CD4-positive, alpha-beta T cell treated with Interleukin-4 for 1 hour (primary cell): ENCODE measurements around the gene DNAJC27.

Experiments
- DNase-seq, 2 donors: peaks; one replicate each; pipeline ENCODE4 v3.0.0-alpha.2; 2020 to 2022

Gene DNAJC27

DNA sequence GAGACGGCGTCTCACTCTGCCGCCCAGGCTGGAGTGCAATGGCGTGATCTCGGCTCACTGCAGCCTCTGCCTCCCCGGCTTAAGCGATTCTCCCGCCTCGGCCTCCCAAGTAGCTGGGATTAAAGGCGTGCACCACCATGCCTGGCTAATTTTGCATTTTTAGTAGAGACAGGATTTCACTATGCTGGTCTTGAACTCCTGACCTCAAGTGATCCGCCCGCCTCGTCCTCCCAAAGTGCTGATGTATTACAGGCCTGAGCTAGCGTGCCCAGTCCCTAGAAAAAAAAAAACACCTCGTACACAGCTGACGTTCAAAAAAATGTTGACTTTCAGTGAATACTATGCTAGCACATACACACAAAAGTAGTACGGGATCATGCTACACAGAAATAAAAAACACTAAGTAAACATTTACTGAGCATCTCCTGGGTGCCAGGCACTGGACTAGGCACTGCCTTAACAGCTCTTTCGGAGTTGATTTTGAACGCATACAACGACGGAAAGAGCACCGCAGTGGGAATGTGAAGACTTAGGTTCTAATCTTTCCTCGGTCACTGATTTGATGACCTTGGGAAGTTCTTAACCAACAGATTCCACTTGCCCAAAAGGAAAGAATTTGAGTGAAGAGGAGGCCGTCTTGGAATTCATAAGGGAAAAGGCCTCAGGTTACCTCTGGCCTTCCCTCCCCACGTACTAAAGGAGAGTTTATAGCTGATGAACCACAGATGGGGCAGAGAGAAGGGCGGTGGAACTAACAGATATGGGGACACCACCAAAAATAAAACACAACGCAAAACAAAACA, 1.1 kb downstream of the DNAJC27 start:
- no peak for DNase-seq

DNA sequence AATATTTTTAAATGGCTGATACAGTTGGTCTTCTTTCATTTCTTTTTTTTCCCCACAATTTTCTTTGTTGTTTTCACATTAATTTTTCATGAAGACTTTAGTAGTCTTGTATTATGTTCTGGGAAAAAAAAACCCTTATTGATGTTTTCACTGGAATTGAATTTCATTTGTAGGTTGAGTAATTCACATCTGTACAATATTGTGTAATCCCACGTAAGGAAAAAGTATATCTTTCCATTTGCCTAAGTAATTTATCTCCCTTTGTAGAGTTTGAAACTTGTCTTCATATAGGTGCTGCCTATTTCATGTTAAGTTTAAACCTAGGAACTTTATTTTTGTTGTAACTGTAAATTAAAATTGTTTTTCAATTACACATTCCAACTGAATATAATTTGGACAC, 2.0 kb downstream of the DNAJC27 start:
- DNase-seq, result no peak

DNA sequence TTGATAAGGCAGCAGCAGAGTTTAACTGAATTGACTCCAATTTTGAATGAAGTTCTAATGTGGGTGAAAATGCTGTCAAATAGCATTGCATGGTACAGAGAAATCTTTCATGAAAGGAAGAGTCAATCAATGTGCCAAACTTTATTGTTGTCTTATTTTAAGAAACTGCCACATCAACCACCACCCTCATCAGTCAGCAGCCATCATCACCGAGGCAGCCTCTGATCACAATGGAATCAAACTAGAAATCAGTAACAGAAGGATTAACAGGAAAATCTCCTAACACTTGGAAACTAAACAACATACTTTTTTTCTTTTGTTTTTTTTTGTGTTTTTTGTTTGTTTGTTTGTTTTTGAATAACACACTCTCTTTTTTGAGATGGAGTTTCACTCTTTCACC, 9.9 kb downstream of the DNAJC27 start:
- DNase-seq, result no peak

DNA sequence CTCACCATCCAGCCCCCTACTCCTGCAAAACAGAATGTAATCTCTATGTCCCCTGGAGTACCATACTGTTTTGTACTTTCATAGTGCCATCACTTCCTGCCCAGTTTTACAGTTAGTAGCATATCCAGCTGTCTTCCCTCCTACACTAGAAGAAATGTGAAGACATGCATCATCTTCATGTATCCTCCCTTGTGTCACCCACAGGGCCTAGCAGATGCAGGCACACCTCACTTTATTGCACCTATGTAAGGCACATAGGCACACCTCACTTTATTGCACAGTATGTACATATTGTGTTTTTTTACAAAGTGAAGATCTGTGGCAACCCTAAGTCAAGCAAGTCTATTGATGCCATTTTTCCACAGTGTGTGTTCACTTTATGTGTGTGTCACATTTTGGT, 12.0 kb downstream of the DNAJC27 start:
- no peak for DNase-seq

DNA sequence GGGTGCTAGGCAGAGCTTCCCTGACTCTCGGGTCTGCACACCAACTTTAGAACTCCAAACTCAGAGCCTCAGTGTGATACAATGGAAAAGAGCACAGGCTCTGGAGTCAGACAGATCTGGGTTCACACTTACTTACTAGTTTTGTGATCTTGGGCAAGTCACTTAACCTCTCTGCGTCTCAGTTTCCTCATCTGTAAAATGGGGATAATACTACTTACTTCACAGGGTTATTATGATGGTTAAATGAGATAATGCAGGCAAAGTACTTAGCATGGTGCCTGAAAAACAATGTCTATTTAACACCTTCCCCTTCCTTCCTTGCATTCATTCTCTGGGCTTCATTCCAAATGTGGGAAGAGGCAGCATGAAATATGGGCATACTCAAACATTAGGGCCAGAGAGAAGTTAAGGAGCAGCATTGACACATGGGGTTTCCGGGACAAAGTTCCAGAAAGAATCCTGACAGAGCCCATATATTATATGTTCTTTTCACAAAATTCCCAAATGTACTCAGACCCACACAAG, 13.3 kb downstream of the DNAJC27 start:
- no peak for DNase-seq

DNA sequence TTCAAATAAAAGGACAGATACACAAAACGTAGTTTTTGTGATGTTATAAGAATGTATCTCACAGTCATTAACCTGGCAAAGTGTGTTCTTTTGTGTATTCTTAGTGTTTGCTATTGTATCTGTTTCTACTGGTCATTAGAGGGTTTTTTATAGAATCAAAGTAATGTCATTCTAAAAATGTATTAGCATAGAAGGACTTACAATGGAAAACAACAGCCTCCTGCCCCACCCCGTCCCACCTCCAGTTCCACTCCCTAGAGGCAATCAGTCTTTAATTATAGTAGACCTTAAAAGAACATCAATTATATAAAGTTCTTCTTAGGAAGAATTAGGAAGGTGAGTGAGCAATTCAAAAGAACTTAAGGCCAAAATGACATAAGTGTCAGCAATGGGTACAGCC, 13.8 kb downstream of the DNAJC27 start:
- no peak for DNase-seq

DNA sequence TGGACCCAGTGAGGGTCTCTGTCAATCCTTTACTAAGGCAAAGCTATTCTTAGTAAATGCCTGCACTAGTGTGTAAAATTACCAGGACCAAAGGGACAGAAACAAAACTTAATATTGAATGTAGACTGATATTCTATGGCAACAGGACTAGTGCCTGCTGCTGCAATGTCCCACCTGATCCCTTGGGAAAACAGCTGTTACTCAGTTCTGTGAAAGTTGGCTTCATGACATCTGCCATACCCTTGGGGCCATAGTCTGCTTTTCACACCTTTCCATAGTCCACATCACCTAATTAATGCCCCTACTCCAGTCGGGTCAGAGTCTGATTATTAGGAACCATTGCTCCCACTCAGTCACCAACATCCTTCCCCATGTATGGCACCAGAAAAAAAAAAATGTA, 14.5 kb downstream of the DNAJC27 start:
- no peak for DNase-seq

DNA sequence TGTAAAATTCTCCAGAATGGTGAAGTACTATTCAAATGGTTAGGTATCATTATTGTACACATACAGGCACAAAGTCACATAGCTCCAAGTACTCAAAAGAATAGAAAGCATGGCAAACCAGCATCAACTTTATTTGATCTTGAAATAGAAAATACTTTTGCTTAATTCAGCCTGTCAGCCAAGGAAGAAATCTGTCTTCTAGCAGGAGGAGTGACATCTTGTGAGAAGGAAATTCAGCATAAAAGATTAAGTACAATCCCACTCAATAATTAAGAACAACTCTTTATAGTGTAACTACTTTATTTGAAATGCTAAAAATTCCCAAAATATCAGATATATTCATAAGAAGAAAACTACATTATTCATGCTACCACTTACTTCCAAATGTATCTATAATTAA, 15.8 kb downstream of the DNAJC27 start:
- no peak for DNase-seq

DNA sequence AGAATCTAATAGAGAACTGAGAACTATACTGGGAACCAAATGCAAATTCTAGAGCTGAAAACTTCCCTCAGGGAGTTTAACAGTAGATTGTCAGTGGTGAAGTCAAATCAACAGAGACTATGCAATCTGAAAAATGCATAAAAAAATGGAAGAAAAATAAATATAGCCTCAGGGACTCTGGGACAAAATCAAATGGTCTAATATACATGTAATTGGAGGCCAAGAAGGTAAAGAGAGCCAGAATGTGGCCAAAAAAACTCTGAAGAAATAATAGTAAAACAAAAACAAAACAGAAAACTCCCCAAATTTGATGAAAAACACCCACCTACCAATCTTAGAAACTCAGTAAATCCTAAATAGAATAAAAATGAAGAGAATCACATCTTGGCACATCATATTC, 16.5 kb downstream of the DNAJC27 start:
- DNase-seq, result no peak

DNA sequence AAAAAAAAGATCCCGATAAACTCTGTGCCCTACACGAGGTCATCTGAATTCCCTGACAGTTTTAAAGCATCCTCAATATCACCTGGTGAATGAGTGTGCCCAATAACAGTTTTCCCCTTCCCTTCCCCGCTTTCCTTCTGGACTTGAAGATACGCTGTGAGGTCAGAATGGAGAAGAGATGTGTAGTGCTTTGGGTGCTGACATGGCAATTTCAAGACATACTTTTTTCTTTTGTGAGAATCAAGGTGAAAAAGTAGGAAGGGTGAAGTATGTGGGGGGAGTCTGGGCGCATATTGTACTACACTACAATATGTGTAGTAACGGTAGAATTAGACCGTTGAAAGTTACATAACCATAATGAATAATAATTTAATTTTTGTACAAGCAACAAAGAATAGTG, 21.7 kb downstream of the DNAJC27 start:
- DNase-seq, result no peak

DNA sequence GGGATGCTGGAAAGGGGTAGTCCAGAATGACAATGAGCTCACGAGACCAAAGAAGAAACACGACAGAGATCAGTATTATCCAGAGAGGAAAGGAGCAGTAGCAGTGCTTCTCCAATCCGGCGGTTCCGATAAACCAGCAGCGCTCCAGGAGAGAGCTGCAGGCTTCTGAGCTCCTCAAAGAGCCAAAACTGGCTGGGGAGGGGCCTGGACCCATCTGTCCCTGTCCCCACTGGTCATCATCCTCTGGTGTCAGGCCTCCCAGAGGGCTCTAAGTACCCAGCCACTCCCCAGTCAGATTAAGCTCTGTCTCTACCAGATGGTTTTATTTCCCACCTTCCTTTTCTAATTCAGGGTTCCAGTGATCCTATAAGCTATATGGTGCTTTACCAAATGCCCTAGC, 23.2 kb downstream of the DNAJC27 start:
- no peak for DNase-seq

DNA sequence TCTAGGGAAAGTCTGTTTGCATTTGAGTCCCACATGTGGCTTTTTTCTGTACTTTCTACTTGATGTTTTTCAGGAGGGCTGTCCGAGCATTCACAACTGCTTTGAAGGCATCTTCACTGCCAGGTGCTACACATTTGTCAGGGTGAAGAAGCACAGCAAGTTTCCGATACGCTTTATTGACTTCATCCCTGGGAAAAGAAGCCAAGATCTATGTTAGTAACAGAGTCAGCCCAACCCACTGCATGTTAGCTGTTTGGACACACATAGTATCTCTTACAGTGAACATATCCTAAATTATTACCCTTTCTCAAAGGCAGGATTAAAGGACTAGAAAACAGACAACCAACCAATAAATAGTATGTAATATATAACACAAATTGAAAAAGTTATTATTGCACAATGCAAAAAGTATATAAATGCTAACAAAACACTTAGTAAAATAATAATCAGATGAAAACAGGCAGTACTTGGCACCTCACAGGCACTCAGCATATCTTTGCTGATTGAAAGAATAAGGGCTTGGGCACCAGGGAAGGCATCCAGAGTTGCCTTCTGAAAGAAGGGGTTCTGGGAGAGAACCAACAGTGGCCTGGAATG, 24.1 kb downstream of the DNAJC27 start:
- no peak for DNase-seq

DNA sequence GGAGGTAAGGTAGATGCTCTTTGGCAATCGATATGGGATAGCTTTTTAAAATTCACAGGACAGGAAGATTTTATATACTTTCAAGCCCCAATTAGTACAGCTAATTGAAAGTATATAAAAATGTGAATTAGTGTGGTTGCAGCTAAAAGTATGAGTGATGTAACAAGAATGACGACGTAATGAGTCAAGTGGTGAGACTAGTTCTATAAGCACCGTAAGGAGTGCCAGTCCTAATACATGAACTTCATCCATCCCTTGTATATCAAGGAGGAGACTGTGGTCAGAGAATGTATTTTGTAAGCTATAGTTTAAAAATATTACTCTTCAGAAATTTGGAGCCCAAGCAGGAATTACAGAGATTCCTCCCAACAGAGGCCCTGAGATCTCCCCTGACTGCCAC, 25.8 kb downstream of the DNAJC27 start:
- no peak for DNase-seq

DNA sequence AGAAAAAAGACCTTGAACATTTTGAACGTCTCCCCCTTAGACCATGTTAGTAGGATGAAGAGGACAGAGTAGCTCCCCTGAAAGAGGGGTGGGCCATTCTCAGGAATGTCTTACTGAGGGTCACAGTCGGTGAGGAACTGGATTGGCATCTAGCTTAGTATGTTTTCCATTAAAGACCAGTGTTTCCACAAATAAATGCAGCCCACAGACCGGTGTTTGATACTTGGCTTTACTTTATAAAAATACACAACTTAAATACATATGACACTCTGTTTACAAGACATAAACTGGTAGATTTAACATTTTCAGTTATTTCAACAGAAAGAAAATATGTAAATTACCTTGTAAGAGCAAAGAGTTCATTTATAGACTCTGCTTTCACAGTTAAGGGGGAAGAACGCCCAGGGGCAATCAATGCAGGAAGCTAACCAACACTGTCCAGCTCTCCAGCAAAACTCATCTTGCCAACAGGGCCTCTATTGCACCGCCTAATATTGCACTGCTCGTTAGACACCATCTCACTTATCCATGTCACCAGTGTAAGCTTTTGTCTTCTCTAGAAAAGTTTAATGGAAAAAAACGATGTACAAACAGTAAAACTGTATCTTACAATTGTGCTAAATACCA, 28.2 kb downstream of the DNAJC27 start:
- no peak for DNase-seq

DNA sequence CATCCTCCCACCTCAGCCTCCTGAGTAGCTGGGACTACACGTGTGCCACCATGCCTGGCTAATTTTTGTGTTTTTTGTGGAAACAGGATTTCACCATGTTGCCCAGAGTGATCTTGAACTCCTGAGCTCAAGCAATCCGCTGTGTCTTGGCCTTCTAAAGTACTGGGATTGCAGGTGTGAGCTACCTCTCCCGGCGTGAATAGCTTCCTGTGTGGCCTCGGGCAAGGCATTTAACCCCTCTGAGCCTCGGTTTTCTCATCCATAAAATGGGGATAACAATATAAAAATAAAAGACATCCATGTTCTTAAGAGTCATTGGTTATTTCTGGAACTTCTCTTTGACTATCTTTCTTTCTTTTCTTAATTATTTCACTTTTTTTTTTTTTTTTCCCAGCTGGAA, 32.4 kb downstream of the DNAJC27 start:
- no peak for DNase-seq

DNA sequence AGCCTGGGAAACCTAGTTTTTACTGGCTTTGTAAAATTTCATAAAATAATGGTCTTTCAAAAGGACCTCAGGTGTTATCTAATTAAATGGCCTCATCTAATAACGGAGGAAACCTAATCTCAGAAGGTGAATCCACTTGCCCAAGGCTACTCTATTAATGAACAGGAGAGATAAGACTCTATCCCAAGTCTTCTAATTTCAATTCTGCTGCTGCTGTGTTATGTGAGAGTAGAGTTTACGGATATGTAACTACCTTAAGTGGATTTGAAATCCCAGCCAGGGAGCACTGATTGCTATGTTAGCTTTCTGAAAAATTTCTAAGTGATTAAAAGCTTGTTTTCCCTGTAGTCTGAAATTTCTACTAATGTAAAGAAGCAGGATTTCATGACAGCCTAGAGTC, 34.5 kb downstream of the DNAJC27 start:
- no peak for DNase-seq

DNA sequence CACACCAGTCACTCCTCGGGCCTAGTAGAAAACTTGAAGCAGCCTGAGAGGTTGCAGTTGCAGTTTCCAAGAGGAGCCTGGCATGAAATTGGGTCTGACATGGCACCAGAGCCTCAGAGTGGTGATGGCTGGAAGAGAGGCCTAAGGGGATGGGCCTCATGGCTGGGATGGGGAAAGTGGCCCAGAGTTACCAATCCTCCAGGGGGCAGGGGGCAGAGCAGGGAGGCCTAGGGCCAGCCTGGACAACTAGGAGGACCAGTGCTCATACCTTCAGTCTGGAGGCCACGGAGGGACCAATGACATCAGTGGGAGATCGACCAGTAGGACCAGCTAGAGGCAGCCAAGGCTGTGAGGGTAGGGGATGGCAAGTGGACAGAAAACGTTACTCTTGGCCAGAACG, 36.6 kb downstream of the DNAJC27 start:
- DNase-seq, result no peak

DNA sequence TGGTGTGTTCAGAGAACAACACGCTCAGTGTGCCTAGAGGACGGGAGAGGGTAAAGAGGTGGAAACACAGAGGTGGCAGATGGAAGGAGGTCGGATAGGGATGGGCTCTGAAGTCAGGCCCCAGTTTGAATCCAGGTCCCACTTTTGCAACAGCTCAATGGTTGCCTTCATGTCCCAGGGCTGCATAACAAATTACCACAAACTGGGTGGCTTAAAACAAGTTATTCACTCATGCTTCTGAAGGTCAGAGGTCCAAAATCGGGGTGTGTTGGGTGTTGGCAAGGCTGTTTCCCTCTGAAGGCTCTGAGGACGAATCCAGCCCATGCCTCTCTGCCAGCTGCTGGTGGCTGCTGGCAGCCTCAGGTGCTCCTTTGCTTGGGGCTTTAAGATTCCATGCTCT, 39.0 kb downstream of the DNAJC27 start:
- DNase-seq, result no peak

DNA sequence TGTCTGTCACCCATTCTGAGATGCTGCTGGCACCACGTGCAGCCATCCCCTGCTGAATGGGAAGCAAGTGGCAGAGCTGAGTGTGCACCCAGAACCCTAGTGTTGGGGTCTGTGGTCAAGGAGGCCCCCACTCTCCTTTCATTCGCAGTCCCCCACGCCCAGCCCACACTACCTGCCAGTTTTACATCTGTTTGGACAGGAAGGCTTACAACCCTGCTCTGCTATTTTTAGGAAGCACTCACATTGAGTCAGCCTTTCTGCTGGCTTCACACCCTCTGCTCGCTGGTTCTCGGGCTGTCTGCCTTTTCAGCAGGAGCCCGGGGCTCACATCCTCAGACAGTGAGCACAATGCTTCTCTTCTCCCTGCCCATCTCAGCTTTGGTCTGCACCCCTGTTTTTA, 41.0 kb downstream of the DNAJC27 start:
- DNase-seq, result no peak

DNA sequence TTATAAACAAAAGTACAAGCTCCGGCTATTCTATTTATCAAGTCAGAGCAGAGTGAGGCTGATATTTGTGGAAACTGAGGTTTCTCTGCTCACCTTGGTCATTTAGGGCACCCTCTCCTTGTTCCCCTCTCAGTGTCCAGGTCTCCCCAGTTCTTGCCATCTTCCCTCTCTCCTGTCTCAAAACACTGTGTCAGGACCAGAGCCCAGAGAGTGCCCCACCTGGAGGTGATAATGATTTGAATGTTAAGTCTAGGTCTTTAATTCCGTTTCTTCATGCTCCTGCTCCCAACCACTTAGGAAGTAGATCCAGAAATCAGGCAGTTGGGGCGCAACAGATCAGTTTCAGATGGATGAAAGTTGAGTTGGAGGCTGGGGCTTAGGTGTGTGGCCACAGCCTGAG, 42.5 kb downstream of the DNAJC27 start:
- no peak for DNase-seq

DNA sequence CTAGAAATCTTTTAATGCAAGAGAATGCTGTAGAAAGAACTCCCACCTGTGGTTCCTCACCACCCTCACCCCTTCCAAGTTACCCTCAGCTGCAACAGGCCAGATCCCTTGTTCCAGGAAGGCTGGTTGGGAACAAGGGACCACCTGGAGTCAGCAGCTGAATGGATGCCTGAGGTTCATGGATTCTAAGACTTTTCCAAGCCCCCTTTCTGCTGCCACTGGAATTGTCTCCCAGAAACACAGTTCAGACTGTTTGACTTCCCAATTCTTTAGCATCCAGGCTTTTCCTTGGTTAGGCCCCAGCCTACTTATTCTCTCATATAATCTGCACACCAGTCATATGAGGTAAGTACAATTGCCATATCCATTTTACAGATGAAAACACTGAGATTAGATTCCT, 43.7 kb downstream of the DNAJC27 start:
- no peak for DNase-seq

DNA sequence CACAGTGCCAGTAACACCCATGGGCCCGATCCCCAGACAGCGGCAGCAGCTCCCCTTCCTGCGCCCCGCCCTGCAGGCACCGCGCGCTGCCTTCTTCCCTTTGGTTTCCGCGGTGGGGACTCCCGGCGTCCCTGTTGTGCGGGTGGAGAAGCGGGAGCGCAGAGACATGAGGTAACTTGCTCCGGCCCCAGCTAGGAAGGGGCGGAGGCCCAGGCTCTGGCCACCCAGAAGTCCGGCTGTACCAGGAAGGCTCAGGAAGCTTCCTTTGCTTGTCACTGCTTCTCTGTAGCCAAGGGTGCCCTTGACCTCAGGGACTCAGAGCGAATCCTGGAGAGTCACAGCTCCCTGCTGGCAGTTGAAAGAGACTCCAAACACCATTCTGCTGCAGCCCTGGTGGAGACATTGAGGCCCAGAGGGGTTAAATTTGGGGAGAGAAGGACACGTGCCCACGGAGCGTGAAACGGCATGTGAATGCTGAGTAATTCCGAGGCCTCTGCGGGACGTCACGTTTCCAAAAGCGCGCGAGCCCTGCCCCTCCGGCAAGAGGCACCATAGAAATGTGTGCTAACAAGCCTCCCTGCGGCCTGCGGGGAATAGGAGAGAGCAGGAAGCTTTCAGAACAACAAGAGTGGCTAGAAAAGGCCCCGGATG, 45.0 kb downstream of the DNAJC27 start:
- DNase-seq, result peak; percentile 19 to 21

DNA sequence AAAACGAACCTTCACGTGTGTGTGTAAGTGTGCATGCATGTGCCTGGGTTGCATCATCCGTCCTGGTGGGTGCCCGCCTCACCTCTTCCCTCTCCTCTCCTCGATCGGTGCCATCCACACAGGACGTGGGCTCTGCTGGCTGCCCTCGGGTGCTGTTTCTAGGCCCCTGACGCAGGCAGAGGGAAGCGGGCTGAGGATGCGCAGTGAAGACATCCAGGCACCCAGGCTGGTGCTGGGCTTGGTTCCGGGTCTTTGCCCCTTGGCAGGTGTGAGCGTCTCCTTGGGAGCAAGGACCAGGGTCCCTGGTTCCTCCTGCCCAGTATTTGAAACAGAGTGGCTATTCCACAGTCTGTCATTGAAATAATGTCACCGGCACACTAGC, 45.5 kb downstream of the DNAJC27 start:
- DNase-seq, result no peak

DNA sequence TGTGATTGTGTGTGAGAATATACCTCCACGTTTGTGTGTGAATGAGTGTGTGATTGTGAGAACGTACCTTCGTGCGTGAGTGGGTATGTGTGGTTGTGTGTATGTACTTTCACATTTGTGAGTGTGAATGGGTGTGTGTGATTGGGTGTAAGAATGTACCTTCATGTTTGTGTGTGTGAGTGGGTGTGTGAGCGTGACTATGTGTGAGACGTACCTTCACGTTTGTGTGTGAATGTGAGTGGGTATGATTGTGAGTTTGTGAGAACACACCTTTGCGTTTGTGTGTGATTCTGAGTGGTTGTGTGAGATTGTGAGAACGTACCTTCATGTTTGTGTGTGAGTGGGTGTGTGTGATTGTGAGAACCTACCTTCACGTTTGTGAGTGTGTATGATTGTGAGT, 45.9 kb downstream of the DNAJC27 start:
- DNase-seq, result no peak
